C4-2B (cell line): ENCODE data around the gene BNC2.

Source experiments
- ZFX ChIP-seq: fragments of 450-650 bp; IDR thresholded peaks from 2 replicates; pipeline ENCODE4 v1.6.1; 2017
- TF ChIP-seq, protein P1 (sequence below): fragments of 450-650 bp; conservative IDR thresholded peaks from 2 replicates; pipeline ENCODE4 v1.5.1; 2017; ENCODE audit warnings: mild to moderate bottlenecking

DNA sequence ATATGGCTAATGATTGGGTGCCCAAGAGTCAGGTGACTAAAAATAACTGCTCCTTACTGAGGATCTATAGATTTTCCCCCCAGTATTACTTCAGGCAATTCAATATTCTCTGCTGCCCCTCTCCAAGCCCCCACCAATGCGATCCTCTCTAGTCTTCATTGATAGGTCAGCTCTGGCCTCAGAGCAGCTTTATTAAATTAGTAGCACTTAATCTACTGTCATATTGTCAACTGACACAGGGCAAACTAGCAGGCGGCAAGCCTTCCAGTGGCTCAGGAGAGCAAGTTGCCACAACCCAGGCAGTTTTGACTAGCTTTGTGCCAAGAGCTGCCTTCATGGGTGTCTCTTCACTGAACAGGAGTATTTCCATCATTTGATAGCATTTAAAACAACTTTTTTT is 462.9 kb downstream of the BNC2 start:
- TF ChIP-seq, protein P1, sequence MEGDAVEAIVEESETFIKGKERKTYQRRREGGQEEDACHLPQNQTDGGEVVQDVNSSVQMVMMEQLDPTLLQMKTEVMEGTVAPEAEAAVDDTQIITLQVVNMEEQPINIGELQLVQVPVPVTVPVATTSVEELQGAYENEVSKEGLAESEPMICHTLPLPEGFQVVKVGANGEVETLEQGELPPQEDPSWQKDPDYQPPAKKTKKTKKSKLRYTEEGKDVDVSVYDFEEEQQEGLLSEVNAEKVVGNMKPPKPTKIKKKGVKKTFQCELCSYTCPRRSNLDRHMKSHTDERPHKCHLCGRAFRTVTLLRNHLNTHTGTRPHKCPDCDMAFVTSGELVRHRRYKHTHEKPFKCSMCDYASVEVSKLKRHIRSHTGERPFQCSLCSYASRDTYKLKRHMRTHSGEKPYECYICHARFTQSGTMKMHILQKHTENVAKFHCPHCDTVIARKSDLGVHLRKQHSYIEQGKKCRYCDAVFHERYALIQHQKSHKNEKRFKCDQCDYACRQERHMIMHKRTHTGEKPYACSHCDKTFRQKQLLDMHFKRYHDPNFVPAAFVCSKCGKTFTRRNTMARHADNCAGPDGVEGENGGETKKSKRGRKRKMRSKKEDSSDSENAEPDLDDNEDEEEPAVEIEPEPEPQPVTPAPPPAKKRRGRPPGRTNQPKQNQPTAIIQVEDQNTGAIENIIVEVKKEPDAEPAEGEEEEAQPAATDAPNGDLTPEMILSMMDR = no peak
- no peak for TF ChIP-seq ZFX
